ENCODE measurements around the gene SPOCK1. TPM values are rescaled to one million over a fixed set of nuclear protein-coding genes. Genes with fewer than 3 reads are reported as not detected.

Gene SPOCK1
- polyA plus RNA-seq, 3 donors = 1.8 to 5.7 (median 2.1) TPM

GRCh38 chr5:137333928-137334327 is 165.2 kb downstream of the SPOCK1 start:
- TF ChIP-seq, protein P1, sequence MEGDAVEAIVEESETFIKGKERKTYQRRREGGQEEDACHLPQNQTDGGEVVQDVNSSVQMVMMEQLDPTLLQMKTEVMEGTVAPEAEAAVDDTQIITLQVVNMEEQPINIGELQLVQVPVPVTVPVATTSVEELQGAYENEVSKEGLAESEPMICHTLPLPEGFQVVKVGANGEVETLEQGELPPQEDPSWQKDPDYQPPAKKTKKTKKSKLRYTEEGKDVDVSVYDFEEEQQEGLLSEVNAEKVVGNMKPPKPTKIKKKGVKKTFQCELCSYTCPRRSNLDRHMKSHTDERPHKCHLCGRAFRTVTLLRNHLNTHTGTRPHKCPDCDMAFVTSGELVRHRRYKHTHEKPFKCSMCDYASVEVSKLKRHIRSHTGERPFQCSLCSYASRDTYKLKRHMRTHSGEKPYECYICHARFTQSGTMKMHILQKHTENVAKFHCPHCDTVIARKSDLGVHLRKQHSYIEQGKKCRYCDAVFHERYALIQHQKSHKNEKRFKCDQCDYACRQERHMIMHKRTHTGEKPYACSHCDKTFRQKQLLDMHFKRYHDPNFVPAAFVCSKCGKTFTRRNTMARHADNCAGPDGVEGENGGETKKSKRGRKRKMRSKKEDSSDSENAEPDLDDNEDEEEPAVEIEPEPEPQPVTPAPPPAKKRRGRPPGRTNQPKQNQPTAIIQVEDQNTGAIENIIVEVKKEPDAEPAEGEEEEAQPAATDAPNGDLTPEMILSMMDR (IDR thresholded peaks at IDR 0.05) = no peak
- intact Hi-C loops (cut with micrococcal nuclease) = no loop called here
- Mint-ChIP-seq H3K9me3 (peaks cover 0 to 4% (median 0%) of the 10 kb centered on the region in 7 donors), H3K36me3 (no peaks in the 10 kb centered on the region), H3K4me1 (peaks cover 3% of the 10 kb centered on the region), H3K4me3 (no peak overlapping the region), H3K27ac (no peak overlapping the region), H3K27me3 (ENCODE audit: low read depth in 3 of 3) (peaks cover 0 to 4% (median 0%) of the 10 kb centered on the region in 3 donors)
- Histone ChIP-seq H3K36me3 (replicated peaks in 1 of 2; ENCODE audit: control insufficient read depth in 1 of 2, insufficient read depth in 2 of 2, low read length in 2 of 2) (no peaks in the 10 kb centered on the region), H3K4me1 (ENCODE audit: control insufficient read depth in 1 of 2, insufficient read depth in 2 of 2, low read length in 2 of 2) (no peaks in the 10 kb centered on the region), H3K79me2 (ENCODE audit: insufficient read depth, low read length) (no peaks in the 10 kb centered on the region), H4K20me1 (ENCODE audit: insufficient read depth, low read length) (no peaks in the 10 kb centered on the region), H3K27ac (ENCODE audit: low read depth in 1 of 2, low read length in 2 of 2) (no peak overlapping the region), H3K27me3 (ENCODE audit: control insufficient read depth in 2 of 2, insufficient read depth in 2 of 2, low read length in 2 of 2) (peaks cover 0 to 4% of the 10 kb centered on the region in 2 donors), H3K9ac (ENCODE audit: insufficient read depth, low read length, poor library complexity, severe bottlenecking) (no peak overlapping the region), H3K9me3 (replicated peaks in 1 of 2; ENCODE audit: control insufficient read depth in 1 of 2, insufficient read depth in 1 of 2, low read length in 2 of 2) (no peaks in the 10 kb centered on the region), H3K4me2 (replicated peaks; ENCODE audit: extremely low read depth, low read length, poor library complexity, severe bottlenecking) (no peak overlapping the region), H3K4me3 (replicated peaks in 1 of 3; ENCODE audit: low read depth in 2 of 3, low read length in 3 of 3) (no peak overlapping the region), H2AFZ (ENCODE audit: insufficient read depth, low read depth, low read length, poor library complexity, severe bottlenecking) (no peak overlapping the region)
- DNase-seq = no peak
- no CpG with 5 or more reads among the region's 3 CpGs for WGBS (ENCODE audit: insufficient coverage)

GRCh38 chr5:137333475-137333874 is 165.7 kb downstream of the SPOCK1 start:
- no peak overlapping the region for H3K4me3 Mint-ChIP-seq
- intact Hi-C loops (cut with micrococcal nuclease) = no loop called here
- peaks cover 4% of the 10 kb centered on the region for H3K4me1 Mint-ChIP-seq
- no peak for DNase-seq
- TF ChIP-seq, protein P1 (IDR thresholded peaks at IDR 0.05) = no peak
- H3K27me3 ChIP-seq (ENCODE audit: control insufficient read depth in 2 of 2, insufficient read depth in 2 of 2, low read length in 2 of 2) = peaks cover 0 to 4% of the 10 kb centered on the region in 2 donors
- H3K9me3 Mint-ChIP-seq = peaks cover 0 to 4% (median 0%) of the 10 kb centered on the region in 7 donors
- H3K79me2 ChIP-seq (ENCODE audit: insufficient read depth, low read length) = no peaks in the 10 kb centered on the region
- no peaks in the 10 kb centered on the region for H3K4me1 ChIP-seq (ENCODE audit: control insufficient read depth in 1 of 2, insufficient read depth in 2 of 2, low read length in 2 of 2)
- no peaks in the 10 kb centered on the region for H3K9me3 ChIP-seq (replicated peaks in 1 of 2; ENCODE audit: control insufficient read depth in 1 of 2, insufficient read depth in 1 of 2, low read length in 2 of 2)
- no peak overlapping the region for H3K27ac ChIP-seq (ENCODE audit: low read depth in 1 of 2, low read length in 2 of 2)
- H3K4me2 ChIP-seq (replicated peaks; ENCODE audit: extremely low read depth, low read length, poor library complexity, severe bottlenecking) = no peak overlapping the region
- H3K27ac Mint-ChIP-seq = no peak overlapping the region
- no peak overlapping the region for H3K4me3 ChIP-seq (replicated peaks in 1 of 3; ENCODE audit: low read depth in 2 of 3, low read length in 3 of 3)
- H4K20me1 ChIP-seq (ENCODE audit: insufficient read depth, low read length) = no peaks in the 10 kb centered on the region
- no peak overlapping the region for H3K9ac ChIP-seq (ENCODE audit: insufficient read depth, low read length, poor library complexity, severe bottlenecking)
- H3K27me3 Mint-ChIP-seq (ENCODE audit: low read depth in 3 of 3) = peaks cover 0 to 4% (median 0%) of the 10 kb centered on the region in 3 donors
- 100% methylated on average over 1 of the region's 4 CpGs for WGBS (ENCODE audit: insufficient coverage)
- no peaks in the 10 kb centered on the region for H3K36me3 Mint-ChIP-seq
- no peaks in the 10 kb centered on the region for H3K36me3 ChIP-seq (replicated peaks in 1 of 2; ENCODE audit: control insufficient read depth in 1 of 2, insufficient read depth in 2 of 2, low read length in 2 of 2)
- no peak overlapping the region for H2AFZ ChIP-seq (ENCODE audit: insufficient read depth, low read depth, low read length, poor library complexity, severe bottlenecking)
